Muscle layer of duodenum (tissue), 2 donors: ENCODE measurements around the gene FCF1.
A peak's percentile ranks its signal among the peaks of the same experiment; 100 is the strongest.

Experiments used
- H3K27ac ChIP-seq: one replicate; pipeline ENCODE4 v1.7.0; 2013; ENCODE audit warnings: mild to moderate bottlenecking, low read length
- H3K27me3 ChIP-seq: one replicate; pipeline ENCODE4 v1.7.0; 2013; ENCODE audit warnings: low read depth, mild to moderate bottlenecking, control low read depth, low read length
- H3K36me3 ChIP-seq, 2 donors: one replicate each; pipeline ENCODE4 v1.7.0; 2013; ENCODE audit warnings: low read length in 2 of 2, control low read depth in 1 of 2, mild to moderate bottlenecking in 1 of 2; ENCODE audit not compliant: insufficient read depth in 2 of 2, control insufficient read depth in 1 of 2
- H3K4me1 ChIP-seq, 2 donors: one replicate each; pipeline ENCODE4 v1.7.0; 2013; ENCODE audit warnings: low read length in 2 of 2, mild to moderate bottlenecking in 2 of 2, control low read depth in 1 of 2, moderate library complexity in 1 of 2; ENCODE audit not compliant: insufficient read depth in 2 of 2, control insufficient read depth in 1 of 2
- H3K4me3 ChIP-seq, 2 donors: one replicate each; pipeline ENCODE4 v1.7.0; 2013; ENCODE audit warnings: low read length in 2 of 2, low read depth in 1 of 2, mild to moderate bottlenecking in 1 of 2
- H3K9me3 ChIP-seq, 2 donors: one replicate each; pipeline ENCODE4 v1.7.0; 2013; ENCODE audit warnings: low read length in 2 of 2, control low read depth in 1 of 2, mild to moderate bottlenecking in 1 of 2; ENCODE audit not compliant: control insufficient read depth in 1 of 2
- donor health status: healthy.

FCF1 gene

GRCh38 chr14:74698465-74698864 is 14.5 kb upstream of the FCF1 start:
- Histone ChIP-seq H3K9me3 (no peaks in the 10 kb centered on the region), H3K4me3 (no peak overlapping the region), H3K36me3 (peaks cover 0 to 5% of the 10 kb centered on the region in 2 donors), H3K27me3 (no peaks in the 10 kb centered on the region), H3K4me1 (no peaks in the 10 kb centered on the region), H3K27ac (no peak overlapping the region)

- Histone ChIP-seq H3K36me3 (peaks cover 0 to 5% of the 10 kb centered on the region in 2 donors), H3K4me3 (no peak overlapping the region)
Measured at GRCh38 chr14:74702293-74702692, 10.7 kb upstream of the FCF1 start.

GRCh38 chr14:74703043-74703442 is 9.9 kb upstream of the FCF1 start:
- Histone ChIP-seq H3K27me3 (no peaks in the 10 kb centered on the region), H3K27ac (no peak overlapping the region), H3K36me3 (no peaks in the 10 kb centered on the region), H3K4me3 (no peak overlapping the region), H3K4me1 (no peaks in the 10 kb centered on the region), H3K9me3 (no peaks in the 10 kb centered on the region)

More at GRCh38 chr14:74702293-74702692, 10.7 kb upstream of the FCF1 start:
- Histone ChIP-seq H3K27me3 (no peaks in the 10 kb centered on the region), H3K27ac (no peak overlapping the region), H3K4me1 (no peaks in the 10 kb centered on the region), H3K9me3 (no peaks in the 10 kb centered on the region)

GRCh38 chr14:74704656-74705055 is 8.3 kb upstream of the FCF1 start:
- no peak overlapping the region for H3K27ac ChIP-seq
- peaks cover 0 to 3% of the 10 kb centered on the region in 2 donors for H3K4me1 ChIP-seq
- no peaks in the 10 kb centered on the region for H3K27me3 ChIP-seq
- no peaks in the 10 kb centered on the region for H3K36me3 ChIP-seq
- no peaks in the 10 kb centered on the region for H3K9me3 ChIP-seq
- no peak overlapping the region for H3K4me3 ChIP-seq

GRCh38 chr14:74705613-74706500 is 7.1 kb upstream of the FCF1 start:
- peaks cover 0 to 8% of the 10 kb centered on the region in 2 donors for H3K4me1 ChIP-seq
- H3K27ac ChIP-seq: no peak overlapping the region
- no peak overlapping the region for H3K4me3 ChIP-seq
- H3K9me3 ChIP-seq: no peaks in the 10 kb centered on the region
- no peaks in the 10 kb centered on the region for H3K27me3 ChIP-seq
- no peaks in the 10 kb centered on the region for H3K36me3 ChIP-seq

GRCh38 chr14:74710480-74710879 is 2.5 kb upstream of the FCF1 start:
- no peak overlapping the region for H3K4me3 ChIP-seq
- no peak overlapping the region for H3K27ac ChIP-seq
- peaks cover 7 to 30% of the 10 kb centered on the region in 2 donors for H3K4me1 ChIP-seq
- peaks cover 3% of the 10 kb centered on the region in 2 donors for H3K36me3 ChIP-seq
- no peaks in the 10 kb centered on the region for H3K27me3 ChIP-seq
- no peaks in the 10 kb centered on the region for H3K9me3 ChIP-seq

- H3K36me3 ChIP-seq: peaks cover 6 to 9% of the 10 kb centered on the region in 2 donors
- no peak overlapping the region for H3K27ac ChIP-seq
- H3K9me3 ChIP-seq: no peaks in the 10 kb centered on the region
- peak overlapping the region in 1 of 2 donors; percentile 87 for H3K4me3 ChIP-seq
- no peaks in the 10 kb centered on the region for H3K27me3 ChIP-seq
- H3K4me1 ChIP-seq: peaks cover 7 to 30% of the 10 kb centered on the region in 2 donors
Measured at GRCh38 chr14:74711651-74712050, 1.3 kb upstream of the FCF1 start.

GRCh38 chr14:74713395-74713735 is 421 bp downstream of the FCF1 start:
- peak overlapping the region; percentile 94 for H3K27ac ChIP-seq
- H3K4me1 ChIP-seq: peaks cover 7 to 30% of the 10 kb centered on the region in 2 donors
- no peaks in the 10 kb centered on the region for H3K9me3 ChIP-seq
- peaks cover 8 to 20% of the 10 kb centered on the region in 2 donors for H3K36me3 ChIP-seq
- H3K27me3 ChIP-seq: no peaks in the 10 kb centered on the region
- peak overlapping the region; percentile 87 to 100 for H3K4me3 ChIP-seq

- Histone ChIP-seq H3K27me3 (no peaks in the 10 kb centered on the region), H3K36me3 (peaks cover 19 to 59% of the 10 kb centered on the region in 2 donors), H3K4me3 (no peak overlapping the region), H3K4me1 (no peaks in the 10 kb centered on the region), H3K9me3 (no peaks in the 10 kb centered on the region), H3K27ac (no peak overlapping the region)
Measured at GRCh38 chr14:74720526-74720925, 7.6 kb downstream of the FCF1 start.

GRCh38 chr14:74723134-74723533 is 10.2 kb downstream of the FCF1 start:
- Histone ChIP-seq H3K27me3 (no peaks in the 10 kb centered on the region), H3K4me1 (no peaks in the 10 kb centered on the region), H3K27ac (no peak overlapping the region), H3K36me3 (peaks cover 14 to 50% of the 10 kb centered on the region in 2 donors), H3K4me3 (no peak overlapping the region), H3K9me3 (no peaks in the 10 kb centered on the region)

GRCh38 chr14:74732387-74732786 is 19.4 kb downstream of the FCF1 start:
- H3K27me3 ChIP-seq: no peaks in the 10 kb centered on the region
- no peak overlapping the region for H3K27ac ChIP-seq
- H3K4me1 ChIP-seq: no peaks in the 10 kb centered on the region
- no peak overlapping the region for H3K4me3 ChIP-seq
- H3K36me3 ChIP-seq: peaks cover 34 to 43% of the 10 kb centered on the region in 2 donors
- H3K9me3 ChIP-seq: no peaks in the 10 kb centered on the region

GRCh38 chr14:74733221-74733620 is 20.3 kb downstream of the FCF1 start:
- Histone ChIP-seq H3K36me3 (peaks cover 34 to 48% of the 10 kb centered on the region in 2 donors), H3K4me1 (no peaks in the 10 kb centered on the region), H3K27ac (no peak overlapping the region), H3K27me3 (no peaks in the 10 kb centered on the region), H3K9me3 (no peaks in the 10 kb centered on the region), H3K4me3 (no peak overlapping the region)
